Transverse colon (tissue), 4 donors: ENCODE data around the gene GRM4.

ENCODE experiments used
- CTCF ChIP-seq, 5 experiments: fragments of 200-600 bp in 3 of 5; fragments of 450-650 bp in 2 of 5; sonication (generic) in 3 of 5; IDR thresholded peaks; 1 replicate in 2 of 5; 2 replicates in 3 of 5; pipeline ENCODE4 v1.5.1; 2016 to 2017; ENCODE audit warnings: antibody characterized with exemption in 5 of 5, inconsistent platforms in 3 of 5, mild to moderate bottlenecking in 2 of 5, moderate library complexity in 1 of 5
- EP300 ChIP-seq: sonication (generic); formaldehyde crosslinking; IDR thresholded peaks from one replicate; pipeline ENCODE4 v1.6.1; 2017; ENCODE audit warnings: antibody characterized with exemption, low read depth
- POLR2A ChIP-seq: fragments of 450-650 bp; IDR thresholded peaks from one replicate; pipeline ENCODE4 v1.6.1; 2016; ENCODE audit warnings: antibody characterized with exemption, mild to moderate bottlenecking, moderate library complexity
- POLR2AphosphoS5 ChIP-seq, 3 donors: sonication (generic); formaldehyde crosslinking; IDR thresholded peaks; one replicate each; pipeline ENCODE4 v1.6.1; 2016; ENCODE audit warnings: antibody characterized with exemption in 3 of 3

DNA sequence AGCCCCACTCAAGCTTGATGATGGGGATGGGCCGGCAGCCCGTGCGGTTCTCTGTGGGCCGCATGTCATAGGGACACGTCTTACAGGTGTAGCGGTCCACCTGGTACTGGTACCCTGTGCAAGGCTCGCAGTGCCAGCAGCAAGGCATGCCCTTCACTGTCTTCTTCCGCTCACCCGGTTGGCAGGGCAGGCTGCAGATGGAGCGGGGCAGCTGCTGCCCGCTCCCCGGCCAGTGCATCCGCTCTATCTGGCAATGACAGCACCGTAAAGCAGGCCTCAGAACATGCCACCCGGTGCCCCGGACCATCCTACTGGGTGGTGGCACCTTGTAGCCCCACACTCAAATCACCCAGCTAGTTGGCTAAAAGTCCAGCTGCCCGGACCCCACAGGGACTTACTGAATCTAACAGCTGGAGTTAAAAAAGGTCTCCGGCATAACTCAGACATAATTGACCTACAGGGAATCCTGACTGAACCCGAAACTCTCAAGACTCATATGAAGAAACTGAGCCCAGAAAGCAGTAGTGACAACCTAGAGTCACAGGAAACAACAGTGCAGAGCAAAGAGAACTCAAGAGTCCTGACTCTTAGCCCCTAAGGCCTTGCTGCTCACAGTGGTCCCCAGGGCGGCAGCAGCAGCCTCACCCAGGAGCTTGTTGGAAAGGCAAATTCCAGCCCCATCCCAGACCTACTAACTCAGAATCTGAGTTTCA is 109.4 kb downstream of the GRM4 start:
- TF ChIP-seq CTCF (IDR thresholded peaks at IDR 0.05) = no peak
- TF ChIP-seq EP300 = no peak
- no peak for TF ChIP-seq POLR2A
- no peak for TF ChIP-seq POLR2AphosphoS5 (IDR thresholded peaks at IDR 0.05)
